ENCODE results near the gene RERE.
A peak's percentile ranks its signal among the peaks of the same experiment; 100 is the strongest.

The RERE gene

GRCh38 chr1:8669606-8670335 is 147.7 kb downstream of the RERE start:
- Histone ChIP-seq H3K27ac (ENCODE audit: low read depth, low read length) (no peak overlapping the region), H3K36me3 (ENCODE audit: insufficient read depth, low read length) (no peaks in the 10 kb centered on the region), H3K4me1 (ENCODE audit: insufficient read depth, low read length) (peaks cover 59% of the 10 kb centered on the region), H3K27me3 (ENCODE audit: control insufficient read depth in 1 of 2, insufficient read depth in 2 of 2, low read length in 2 of 2) (no peaks in the 10 kb centered on the region), H3K4me3 (ENCODE audit: low read depth in 1 of 2, low read length in 2 of 2) (no peak overlapping the region), H3K9me3 (ENCODE audit: low read length) (no peaks in the 10 kb centered on the region), H3K9ac (ENCODE audit: low read length) (no peak overlapping the region)

- H3K27me3 ChIP-seq (ENCODE audit: control insufficient read depth in 1 of 2, insufficient read depth in 2 of 2, low read length in 2 of 2), result no peaks in the 10 kb centered on the region
- no peak overlapping the region for H3K27ac ChIP-seq (ENCODE audit: low read depth, low read length)
- no peaks in the 10 kb centered on the region for H3K9me3 ChIP-seq (ENCODE audit: low read length)
- H3K4me3 ChIP-seq (ENCODE audit: low read depth in 1 of 2, low read length in 2 of 2), result no peak overlapping the region
- peaks cover 68% of the 10 kb centered on the region for H3K4me1 ChIP-seq (ENCODE audit: insufficient read depth, low read length)
- no peaks in the 10 kb centered on the region for H3K36me3 ChIP-seq (ENCODE audit: insufficient read depth, low read length)
- no peak overlapping the region for H3K9ac ChIP-seq (ENCODE audit: low read length)
Observed at GRCh38 chr1:8667869-8668594, 149.4 kb downstream of the RERE start.

GRCh38 chr1:8666389-8667167 is 150.9 kb downstream of the RERE start:
- Histone ChIP-seq H3K9me3 (ENCODE audit: low read length) (no peaks in the 10 kb centered on the region), H3K36me3 (ENCODE audit: insufficient read depth, low read length) (no peaks in the 10 kb centered on the region), H3K9ac (ENCODE audit: low read length) (no peak overlapping the region), H3K27ac (ENCODE audit: low read depth, low read length) (no peak overlapping the region), H3K4me1 (ENCODE audit: insufficient read depth, low read length) (peaks cover 81% of the 10 kb centered on the region), H3K4me3 (ENCODE audit: low read depth in 1 of 2, low read length in 2 of 2) (no peak overlapping the region), H3K27me3 (ENCODE audit: control insufficient read depth in 1 of 2, insufficient read depth in 2 of 2, low read length in 2 of 2) (no peaks in the 10 kb centered on the region)

GRCh38 chr1:8665833-8666232 is 151.6 kb downstream of the RERE start:
- peaks cover 81% of the 10 kb centered on the region for H3K4me1 ChIP-seq (ENCODE audit: insufficient read depth, low read length)
- no peaks in the 10 kb centered on the region for H3K27me3 ChIP-seq (ENCODE audit: control insufficient read depth in 1 of 2, insufficient read depth in 2 of 2, low read length in 2 of 2)
- H3K4me3 ChIP-seq (ENCODE audit: low read depth in 1 of 2, low read length in 2 of 2), result no peak overlapping the region
- H3K36me3 ChIP-seq (ENCODE audit: insufficient read depth, low read length), result no peaks in the 10 kb centered on the region
- H3K9ac ChIP-seq (ENCODE audit: low read length), result no peak overlapping the region
- no peak overlapping the region for H3K27ac ChIP-seq (ENCODE audit: low read depth, low read length)
- H3K9me3 ChIP-seq (ENCODE audit: low read length), result no peaks in the 10 kb centered on the region

- Histone ChIP-seq H3K4me1 (ENCODE audit: insufficient read depth, low read length) (peaks cover 80% of the 10 kb centered on the region), H3K27ac (ENCODE audit: low read depth, low read length) (no peak overlapping the region), H3K9ac (ENCODE audit: low read length) (no peak overlapping the region), H3K27me3 (ENCODE audit: control insufficient read depth in 1 of 2, insufficient read depth in 2 of 2, low read length in 2 of 2) (no peaks in the 10 kb centered on the region), H3K9me3 (ENCODE audit: low read length) (no peaks in the 10 kb centered on the region), H3K36me3 (ENCODE audit: insufficient read depth, low read length) (no peaks in the 10 kb centered on the region), H3K4me3 (ENCODE audit: low read depth in 1 of 2, low read length in 2 of 2) (no peak overlapping the region)
Observed at GRCh38 chr1:8664887-8665286, 152.6 kb downstream of the RERE start.

GRCh38 chr1:8663915-8664329 is 153.5 kb downstream of the RERE start:
- Histone ChIP-seq H3K9ac (ENCODE audit: low read length) (no peak overlapping the region), H3K27ac (ENCODE audit: low read depth, low read length) (no peak overlapping the region), H3K36me3 (ENCODE audit: insufficient read depth, low read length) (no peaks in the 10 kb centered on the region), H3K9me3 (ENCODE audit: low read length) (no peaks in the 10 kb centered on the region), H3K4me3 (ENCODE audit: low read depth in 1 of 2, low read length in 2 of 2) (peak overlapping the region in 1 of 2 donors; percentile 0), H3K27me3 (ENCODE audit: control insufficient read depth in 1 of 2, insufficient read depth in 2 of 2, low read length in 2 of 2) (no peaks in the 10 kb centered on the region), H3K4me1 (ENCODE audit: insufficient read depth, low read length) (peaks cover 80% of the 10 kb centered on the region)

GRCh38 chr1:8663090-8663802 is 154.2 kb downstream of the RERE start:
- peaks cover 75% of the 10 kb centered on the region for H3K4me1 ChIP-seq (ENCODE audit: insufficient read depth, low read length)
- H3K27ac ChIP-seq (ENCODE audit: low read depth, low read length), result no peak overlapping the region
- H3K27me3 ChIP-seq (ENCODE audit: control insufficient read depth in 1 of 2, insufficient read depth in 2 of 2, low read length in 2 of 2), result no peaks in the 10 kb centered on the region
- H3K36me3 ChIP-seq (ENCODE audit: insufficient read depth, low read length), result no peaks in the 10 kb centered on the region
- no peak overlapping the region for H3K9ac ChIP-seq (ENCODE audit: low read length)
- H3K9me3 ChIP-seq (ENCODE audit: low read length), result no peaks in the 10 kb centered on the region
- H3K4me3 ChIP-seq (ENCODE audit: low read depth in 1 of 2, low read length in 2 of 2), result no peak overlapping the region

- H3K9me3 ChIP-seq (ENCODE audit: low read length), result no peaks in the 10 kb centered on the region
- H3K27me3 ChIP-seq (ENCODE audit: control insufficient read depth in 1 of 2, insufficient read depth in 2 of 2, low read length in 2 of 2), result no peaks in the 10 kb centered on the region
Observed at GRCh38 chr1:8662380-8663072, 154.9 kb downstream of the RERE start.

GRCh38 chr1:8661185-8662110 is 156.0 kb downstream of the RERE start:
- Histone ChIP-seq H3K27ac (ENCODE audit: low read depth, low read length) (no peak overlapping the region), H3K4me1 (ENCODE audit: insufficient read depth, low read length) (peaks cover 64% of the 10 kb centered on the region), H3K36me3 (ENCODE audit: insufficient read depth, low read length) (no peaks in the 10 kb centered on the region), H3K27me3 (ENCODE audit: control insufficient read depth in 1 of 2, insufficient read depth in 2 of 2, low read length in 2 of 2) (no peaks in the 10 kb centered on the region), H3K9ac (ENCODE audit: low read length) (no peak overlapping the region), H3K9me3 (ENCODE audit: low read length) (no peaks in the 10 kb centered on the region), H3K4me3 (ENCODE audit: low read depth in 1 of 2, low read length in 2 of 2) (no peak overlapping the region)

More at GRCh38 chr1:8662380-8663072, 154.9 kb downstream of the RERE start:
- Histone ChIP-seq H3K4me3 (ENCODE audit: low read depth in 1 of 2, low read length in 2 of 2) (no peak overlapping the region), H3K9ac (ENCODE audit: low read length) (no peak overlapping the region), H3K27ac (ENCODE audit: low read depth, low read length) (no peak overlapping the region), H3K36me3 (ENCODE audit: insufficient read depth, low read length) (no peaks in the 10 kb centered on the region), H3K4me1 (ENCODE audit: insufficient read depth, low read length) (peaks cover 68% of the 10 kb centered on the region)

GRCh38 chr1:8660411-8660828 is 157.0 kb downstream of the RERE start:
- Histone ChIP-seq H3K27ac (ENCODE audit: low read depth, low read length) (peak overlapping the region; percentile 67), H3K4me3 (ENCODE audit: low read depth in 1 of 2, low read length in 2 of 2) (no peak overlapping the region), H3K4me1 (ENCODE audit: insufficient read depth, low read length) (peaks cover 54% of the 10 kb centered on the region), H3K9ac (ENCODE audit: low read length) (no peak overlapping the region), H3K9me3 (ENCODE audit: low read length) (no peaks in the 10 kb centered on the region), H3K36me3 (ENCODE audit: insufficient read depth, low read length) (no peaks in the 10 kb centered on the region), H3K27me3 (ENCODE audit: control insufficient read depth in 1 of 2, insufficient read depth in 2 of 2, low read length in 2 of 2) (no peaks in the 10 kb centered on the region)

Data from muscle layer of colon (tissue), 2 donors.